GM12801 (cell line): ENCODE measurements around the gene SNAP29.

Source experiments
- CTCF ChIP-seq: IDR thresholded peaks from one replicate; pipeline ENCODE4 v1.5.1; 2011; ENCODE audit warnings: control low read depth; ENCODE audit not compliant: insufficient read length; ENCODE audit errors: extremely low read depth

The SNAP29 gene

GRCh38 chr22:20918663-20919218 is 59.9 kb downstream of the SNAP29 start:
- TF ChIP-seq CTCF, result no peak

- TF ChIP-seq CTCF, result no peak
Measured at GRCh38 chr22:20919718-20920117, 60.9 kb downstream of the SNAP29 start.

- TF ChIP-seq CTCF, result no peak
Measured at GRCh38 chr22:20920881-20921203, 62.0 kb downstream of the SNAP29 start.

GRCh38 chr22:20922141-20922751 is 63.4 kb downstream of the SNAP29 start:
- TF ChIP-seq CTCF, result no peak

GRCh38 chr22:20926243-20926642 is 67.4 kb downstream of the SNAP29 start:
- no peak for TF ChIP-seq CTCF

GRCh38 chr22:20927940-20928572 is 69.2 kb downstream of the SNAP29 start:
- no peak for TF ChIP-seq CTCF

GRCh38 chr22:20928573-20928967 is 69.8 kb downstream of the SNAP29 start:
- TF ChIP-seq CTCF, result no peak
